SK-N-MC (cell line): ENCODE results near the gene KCNJ5.

ENCODE experiments used
- DNase-seq: peaks from one replicate; pipeline ENCODE4 v3.0.0-alpha.2; 2011; ENCODE audit warnings: low read depth, low spot score
- H3K27ac ChIP-seq: fragments of 200-600 bp; sonication (generic); 2 replicates; pipeline ENCODE4 v1.5.1; 2016; ENCODE audit warnings: mixed run types
- H3K36me3 ChIP-seq: fragments of 200-600 bp; sonication (generic); 2 replicates; pipeline ENCODE4 v1.6.1; 2017; ENCODE audit warnings: antibody characterized with exemption, low read length, mixed read lengths; ENCODE audit not compliant: insufficient read depth
- H3K4me3 ChIP-seq: fragments of 200-600 bp; sonication (generic); 2 replicates; pipeline ENCODE4 v1.5.1; 2016
- H3K9ac ChIP-seq: fragments of 200-600 bp; sonication (generic); 2 replicates; pipeline ENCODE4 v1.8.0; 2017; ENCODE audit warnings: mixed run types, mixed read lengths; ENCODE audit not compliant: insufficient read length
- H3K9me3 ChIP-seq: fragments of 200-600 bp; sonication (generic); 2 replicates; pipeline ENCODE4 v1.6.1; 2017; ENCODE audit warnings: low read depth, mild to moderate bottlenecking, antibody characterized with exemption, low read length, moderate library complexity, mixed read lengths
- EZH2 ChIP-seq: fragments of 200-600 bp; sonication (generic); IDR thresholded peaks from one replicate; pipeline ENCODE4 v1.6.1; 2017; ENCODE audit warnings: antibody characterized with exemption
- FOXP2 ChIP-seq: optimal IDR thresholded peaks from 2 replicates; pipeline ENCODE3; 2011; ENCODE audit warnings: mild to moderate bottlenecking, moderate library complexity; ENCODE audit not compliant: insufficient read depth; ENCODE audit errors: extremely low read length, control extremely low read depth
- POLR2AphosphoS5 ChIP-seq: IDR thresholded peaks from 2 replicates; pipeline ENCODE4 v1.6.1; 2012; ENCODE audit warnings: mild to moderate bottlenecking, low read depth, low read length, borderline replicate concordance

KCNJ5 gene

GRCh38 chr11:128889657-128890213, 1.4 kb upstream of the KCNJ5 start:
- no peak for DNase-seq
- TF ChIP-seq EZH2 (no peak), FOXP2 (no peak), POLR2AphosphoS5 (no peak)
- no peaks in the 10 kb centered on the region for H3K9me3 ChIP-seq
- no peaks in the 10 kb centered on the region for H3K36me3 ChIP-seq
- H3K4me3 ChIP-seq, result no peak overlapping the region
- no peak overlapping the region for H3K27ac ChIP-seq
- no peak overlapping the region for H3K9ac ChIP-seq

- Histone ChIP-seq H3K9me3 (no peaks in the 10 kb centered on the region), H3K4me3 (no peak overlapping the region), H3K27ac (no peak overlapping the region), H3K9ac (no peak overlapping the region), H3K36me3 (no peaks in the 10 kb centered on the region)
- TF ChIP-seq EZH2 (no peak), FOXP2 (no peak), POLR2AphosphoS5 (no peak)
- no peak for DNase-seq
Observed at GRCh38 chr11:128890216-128890542, 977 bp upstream of the KCNJ5 start.

- Histone ChIP-seq H3K36me3 (no peaks in the 10 kb centered on the region), H3K9me3 (no peaks in the 10 kb centered on the region), H3K4me3 (no peak overlapping the region), H3K9ac (no peak overlapping the region), H3K27ac (no peak overlapping the region)
- no peak for TF ChIP-seq FOXP2
- no peak for TF ChIP-seq EZH2
- TF ChIP-seq POLR2AphosphoS5, result no peak
- DNase-seq, result no peak
Observed at GRCh38 chr11:128891913-128892398, 800 bp downstream of the KCNJ5 start.

GRCh38 chr11:128892866-128893565, 1.9 kb downstream of the KCNJ5 start:
- TF ChIP-seq FOXP2 (no peak), EZH2 (no peak), POLR2AphosphoS5 (no peak)
- H3K9me3 ChIP-seq, result no peaks in the 10 kb centered on the region
- no peak overlapping the region for H3K4me3 ChIP-seq
- no peaks in the 10 kb centered on the region for H3K36me3 ChIP-seq
- no peak overlapping the region for H3K27ac ChIP-seq
- no peak for DNase-seq
- H3K9ac ChIP-seq, result no peak overlapping the region

- H3K9me3 ChIP-seq, result no peaks in the 10 kb centered on the region
- TF ChIP-seq EZH2 (no peak), POLR2AphosphoS5 (no peak), FOXP2 (no peak)
Observed at GRCh38 chr11:128893578-128894285, 2.6 kb downstream of the KCNJ5 start.

GRCh38 chr11:128894286-128894681, 3.1 kb downstream of the KCNJ5 start:
- H3K36me3 ChIP-seq, result no peaks in the 10 kb centered on the region
- no peak overlapping the region for H3K27ac ChIP-seq
- H3K9ac ChIP-seq, result no peak overlapping the region
- H3K4me3 ChIP-seq, result no peak overlapping the region
- no peak for DNase-seq
- TF ChIP-seq EZH2 (no peak), FOXP2 (no peak), POLR2AphosphoS5 (no peak)
- H3K9me3 ChIP-seq, result no peaks in the 10 kb centered on the region

More at GRCh38 chr11:128893578-128894285, 2.6 kb downstream of the KCNJ5 start:
- no peaks in the 10 kb centered on the region for H3K36me3 ChIP-seq
- DNase-seq, result no peak
- no peak overlapping the region for H3K4me3 ChIP-seq
- no peak overlapping the region for H3K27ac ChIP-seq
- H3K9ac ChIP-seq, result no peak overlapping the region

GRCh38 chr11:128894685-128895084, 3.5 kb downstream of the KCNJ5 start:
- H3K27ac ChIP-seq, result no peak overlapping the region
- H3K4me3 ChIP-seq, result no peak overlapping the region
- H3K9me3 ChIP-seq, result no peaks in the 10 kb centered on the region
- TF ChIP-seq FOXP2, result no peak
- TF ChIP-seq EZH2, result no peak
- TF ChIP-seq POLR2AphosphoS5, result no peak
- no peak for DNase-seq
- no peaks in the 10 kb centered on the region for H3K36me3 ChIP-seq
- no peak overlapping the region for H3K9ac ChIP-seq

- no peak for TF ChIP-seq EZH2
- no peak for TF ChIP-seq POLR2AphosphoS5
- TF ChIP-seq FOXP2, result no peak
- no peak overlapping the region for H3K27ac ChIP-seq
- no peaks in the 10 kb centered on the region for H3K9me3 ChIP-seq
- H3K36me3 ChIP-seq, result no peaks in the 10 kb centered on the region
- no peak overlapping the region for H3K4me3 ChIP-seq
- H3K9ac ChIP-seq, result no peak overlapping the region
- DNase-seq, result no peak
Observed at GRCh38 chr11:128895526-128895925, 4.4 kb downstream of the KCNJ5 start.
